ENCODE measurements around the gene BBS9. TPM values are rescaled to one million over a fixed set of nuclear protein-coding genes. Genes with fewer than 3 reads are reported as not detected.

BBS9 gene
- total RNA-seq, 1 donor from 2014 or later, result 33.0 TPM

DNA sequence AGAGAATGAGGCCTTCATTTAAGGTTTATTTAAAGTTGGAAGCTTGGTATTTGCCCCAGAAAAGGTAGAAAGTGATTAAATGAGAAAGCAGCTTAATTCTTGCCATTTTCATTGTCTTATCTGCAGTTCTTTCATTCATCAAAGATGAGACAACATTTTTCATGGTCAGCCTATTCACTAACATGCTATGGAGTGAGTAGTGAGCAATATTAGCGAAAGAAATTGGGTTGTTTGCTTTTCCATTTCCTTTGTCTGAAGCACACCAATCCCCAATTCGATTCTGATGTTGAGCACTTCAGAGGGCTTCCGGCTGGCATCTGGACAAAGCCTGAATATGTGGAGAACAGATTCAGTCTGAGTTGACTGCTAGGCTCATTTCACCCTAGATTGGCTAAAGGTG, 317.2 kb downstream of the BBS9 start:
- H3K27ac Mint-ChIP-seq (ENCODE audit: unreplicated experiment), result no peak overlapping the region
- H3K36me3 Mint-ChIP-seq (ENCODE audit: low read depth, unreplicated experiment), result no peaks in the 10 kb centered on the region
- no peak for TF ChIP-seq CTCF (IDR thresholded peaks at IDR 0.05; ENCODE audit: unreplicated experiment)
- peaks cover 46% of the 10 kb centered on the region for H3K4me1 Mint-ChIP-seq (ENCODE audit: unreplicated experiment)
- H3K9me3 Mint-ChIP-seq (ENCODE audit: unreplicated experiment), result no peaks in the 10 kb centered on the region
- H3K4me3 Mint-ChIP-seq (ENCODE audit: unreplicated experiment), result no peak overlapping the region
- no peaks in the 10 kb centered on the region for H3K27me3 Mint-ChIP-seq (ENCODE audit: unreplicated experiment)
- DNase-seq (ENCODE audit: low spot score), result no peak

DNA sequence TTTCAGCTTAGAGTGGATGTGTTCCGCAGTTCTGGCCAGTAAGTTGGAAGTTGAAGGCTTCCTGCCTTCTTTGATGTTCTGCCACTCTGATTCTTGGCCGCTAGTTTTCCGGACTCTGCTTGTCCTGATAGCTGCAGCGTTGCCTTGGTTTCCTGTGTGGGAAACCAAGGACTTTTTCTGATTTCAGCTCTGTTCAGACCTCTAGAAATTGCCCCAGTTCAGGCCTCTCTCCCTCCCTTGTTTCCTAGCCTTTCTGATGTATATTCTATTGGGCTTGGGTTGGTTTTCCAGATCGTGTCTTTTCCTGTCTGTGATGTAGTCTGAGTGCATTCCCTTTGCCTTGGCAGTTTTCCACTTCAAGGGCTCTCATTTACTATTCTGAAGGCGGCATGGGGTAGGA, 318.7 kb downstream of the BBS9 start:
- Mint-ChIP-seq H3K4me1 (ENCODE audit: unreplicated experiment) (peaks cover 46% of the 10 kb centered on the region), H3K9me3 (ENCODE audit: unreplicated experiment) (no peaks in the 10 kb centered on the region), H3K27ac (ENCODE audit: unreplicated experiment) (peak overlapping the region; percentile 96), H3K27me3 (ENCODE audit: unreplicated experiment) (no peaks in the 10 kb centered on the region), H3K36me3 (ENCODE audit: low read depth, unreplicated experiment) (no peaks in the 10 kb centered on the region), H3K4me3 (ENCODE audit: unreplicated experiment) (no peak overlapping the region)
- DNase-seq (ENCODE audit: low spot score), result peak; percentile 33
- no peak for TF ChIP-seq CTCF (IDR thresholded peaks at IDR 0.05; ENCODE audit: unreplicated experiment)

GRCh38 chr7:33449847-33450246, 320.5 kb downstream of the BBS9 start:
- DNase-seq (ENCODE audit: low spot score), result no peak
- no peaks in the 10 kb centered on the region for H3K36me3 Mint-ChIP-seq (ENCODE audit: low read depth, unreplicated experiment)
- H3K4me1 Mint-ChIP-seq (ENCODE audit: unreplicated experiment), result peaks cover 41% of the 10 kb centered on the region
- H3K27me3 Mint-ChIP-seq (ENCODE audit: unreplicated experiment), result no peaks in the 10 kb centered on the region
- peak overlapping the region; percentile 4 for H3K4me3 Mint-ChIP-seq (ENCODE audit: unreplicated experiment)
- no peaks in the 10 kb centered on the region for H3K9me3 Mint-ChIP-seq (ENCODE audit: unreplicated experiment)
- no peak for TF ChIP-seq CTCF (IDR thresholded peaks at IDR 0.05; ENCODE audit: unreplicated experiment)
- peak overlapping the region; percentile 78 for H3K27ac Mint-ChIP-seq (ENCODE audit: unreplicated experiment)

GRCh38 chr7:33452805-33453502, 323.6 kb downstream of the BBS9 start:
- DNase-seq (ENCODE audit: low spot score), result no peak
- Mint-ChIP-seq H3K36me3 (ENCODE audit: low read depth, unreplicated experiment) (no peaks in the 10 kb centered on the region), H3K27me3 (ENCODE audit: unreplicated experiment) (no peaks in the 10 kb centered on the region), H3K9me3 (ENCODE audit: unreplicated experiment) (no peaks in the 10 kb centered on the region), H3K4me3 (ENCODE audit: unreplicated experiment) (no peak overlapping the region), H3K27ac (ENCODE audit: unreplicated experiment) (no peak overlapping the region), H3K4me1 (ENCODE audit: unreplicated experiment) (peaks cover 19% of the 10 kb centered on the region)
- no peak for TF ChIP-seq CTCF (IDR thresholded peaks at IDR 0.05; ENCODE audit: unreplicated experiment)

DNA sequence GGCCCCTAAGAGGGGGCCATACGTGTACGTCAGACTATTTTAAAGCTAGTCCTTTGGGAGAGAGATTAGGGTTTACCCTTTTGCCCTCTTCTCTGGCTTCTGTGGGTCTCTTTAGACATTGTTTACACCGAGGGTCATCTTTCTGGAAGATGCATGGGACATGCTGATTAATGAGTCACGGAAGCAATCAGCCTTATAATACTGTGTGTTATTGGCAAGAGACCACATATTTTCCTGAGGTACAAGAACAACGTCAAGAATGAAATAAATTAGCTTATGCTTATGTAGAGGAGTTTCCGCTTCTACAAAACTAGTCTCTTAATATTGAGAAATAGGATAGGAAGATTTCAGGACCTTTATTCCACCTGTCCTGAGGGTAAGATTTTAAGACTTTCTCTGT, 327.7 kb downstream of the BBS9 start:
- Mint-ChIP-seq H3K27ac (ENCODE audit: unreplicated experiment) (no peak overlapping the region), H3K27me3 (ENCODE audit: unreplicated experiment) (no peaks in the 10 kb centered on the region), H3K9me3 (ENCODE audit: unreplicated experiment) (no peaks in the 10 kb centered on the region), H3K4me3 (ENCODE audit: unreplicated experiment) (no peak overlapping the region), H3K36me3 (ENCODE audit: low read depth, unreplicated experiment) (no peaks in the 10 kb centered on the region), H3K4me1 (ENCODE audit: unreplicated experiment) (no peaks in the 10 kb centered on the region)
- TF ChIP-seq CTCF (IDR thresholded peaks at IDR 0.05; ENCODE audit: unreplicated experiment), result no peak
- no peak for DNase-seq (ENCODE audit: low spot score)

Data from endothelial cell (in vitro differentiated cells).